HG02970 (cell line): ENCODE measurements around the gene PTPRN2.

Experiments
- ATAC-seq: cut with Tn5 transposase; IDR thresholded peaks from one replicate; pipeline ENCODE4 v1.9.1; 2021; ENCODE audit warnings: mild to moderate bottlenecking, moderate library complexity, moderate number of reproducible peaks; ENCODE audit not compliant: unreplicated experiment, low FRiP score

PTPRN2 gene

DNA sequence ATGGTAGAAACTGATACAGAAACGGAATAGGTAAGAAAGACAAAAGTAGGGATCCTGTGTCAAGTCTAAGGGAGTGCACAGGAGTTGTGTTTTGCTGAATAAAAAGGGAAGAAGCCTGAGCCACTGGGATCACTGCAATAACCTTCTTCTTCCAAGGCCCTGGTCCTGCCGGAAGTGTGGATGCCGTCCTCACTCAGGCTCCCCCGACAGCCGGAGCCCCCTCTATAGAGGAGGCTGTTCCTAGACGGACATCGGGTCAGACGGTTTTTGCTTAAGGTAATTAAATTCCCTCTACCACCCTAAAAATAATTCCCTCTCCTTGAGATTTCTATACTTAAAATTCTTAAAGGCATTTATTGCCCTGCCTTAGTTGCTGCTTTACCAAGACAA lies 566.9 kb downstream of the PTPRN2 start:
- no peak for ATAC-seq

DNA sequence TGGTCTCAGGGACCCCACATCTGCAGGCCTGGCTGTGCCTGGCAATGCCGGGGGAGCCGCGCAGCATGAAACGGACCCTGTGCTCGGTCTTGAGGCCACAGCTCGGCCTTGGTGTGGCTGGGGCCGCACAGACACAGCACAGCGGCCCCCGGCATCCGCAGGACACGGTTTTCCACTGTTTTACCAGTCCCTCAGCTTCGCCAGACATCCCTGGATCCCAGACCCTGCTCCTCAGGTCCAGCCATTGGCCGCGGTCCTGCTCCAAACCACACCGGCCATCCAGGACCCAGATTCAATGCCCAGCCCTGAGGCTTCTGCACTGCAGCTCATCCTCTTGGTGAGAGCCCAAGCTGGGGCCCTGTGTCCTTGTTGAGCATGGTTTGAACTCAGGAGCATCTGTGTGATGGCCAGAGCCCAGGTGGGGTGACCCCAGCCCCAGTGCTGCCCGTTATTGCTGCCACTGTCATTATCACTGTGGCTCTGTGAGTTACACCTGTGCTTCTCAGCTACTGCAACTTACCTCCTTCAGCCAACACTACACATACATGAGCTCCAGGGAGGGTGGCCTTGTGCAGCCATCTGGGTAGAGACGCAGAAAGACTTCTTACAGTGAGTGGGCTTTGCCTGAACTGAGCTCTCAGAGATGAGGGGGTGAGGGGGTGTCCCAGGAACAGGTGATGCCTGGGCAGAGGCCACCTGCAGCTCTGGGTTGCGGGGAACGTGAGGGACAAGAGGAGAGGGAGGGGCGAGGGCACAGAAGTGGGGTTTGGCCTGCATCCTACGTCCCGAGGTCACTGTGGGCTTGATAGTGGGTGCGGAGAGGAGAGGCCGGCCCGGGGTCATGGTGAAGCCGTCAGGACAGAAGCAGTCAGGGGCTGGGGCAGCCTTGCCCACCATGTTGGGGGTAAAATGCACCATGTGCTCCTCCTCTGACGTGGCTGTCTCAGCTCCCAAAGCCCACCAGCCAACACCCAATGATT lies 567.6 kb downstream of the PTPRN2 start:
- no peak for ATAC-seq

DNA sequence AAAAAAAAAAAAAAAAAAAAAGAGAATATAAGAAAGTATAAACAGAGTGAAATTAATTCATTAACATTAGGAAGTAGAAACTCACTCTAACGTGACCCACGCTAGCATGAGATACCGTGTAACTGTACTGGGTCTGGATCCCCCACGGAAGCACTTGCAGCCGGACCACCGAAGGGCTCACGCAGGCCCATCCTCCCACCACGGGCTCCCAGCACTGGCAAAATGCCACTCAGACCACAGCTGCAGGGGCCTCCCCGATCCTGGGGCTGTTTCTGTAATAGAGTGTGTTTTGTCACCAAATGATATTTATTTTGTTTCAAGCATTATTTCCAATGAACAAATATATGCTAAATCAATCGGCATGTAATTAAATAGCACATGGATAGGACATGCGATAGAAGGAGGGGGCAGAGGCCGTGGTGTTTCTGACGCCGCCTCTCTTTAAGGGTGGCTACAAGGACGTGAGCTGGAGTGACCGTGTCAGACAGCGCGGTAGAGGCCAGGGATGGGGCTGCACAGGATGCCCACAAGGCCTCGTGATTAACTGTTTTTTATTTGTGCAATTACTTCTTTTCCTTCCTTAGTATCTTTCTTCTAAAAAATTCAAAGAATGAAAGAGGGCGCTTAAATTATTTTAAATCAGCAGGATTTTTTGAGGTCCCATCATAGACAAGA lies 568.5 kb downstream of the PTPRN2 start:
- ATAC-seq = no peak

DNA sequence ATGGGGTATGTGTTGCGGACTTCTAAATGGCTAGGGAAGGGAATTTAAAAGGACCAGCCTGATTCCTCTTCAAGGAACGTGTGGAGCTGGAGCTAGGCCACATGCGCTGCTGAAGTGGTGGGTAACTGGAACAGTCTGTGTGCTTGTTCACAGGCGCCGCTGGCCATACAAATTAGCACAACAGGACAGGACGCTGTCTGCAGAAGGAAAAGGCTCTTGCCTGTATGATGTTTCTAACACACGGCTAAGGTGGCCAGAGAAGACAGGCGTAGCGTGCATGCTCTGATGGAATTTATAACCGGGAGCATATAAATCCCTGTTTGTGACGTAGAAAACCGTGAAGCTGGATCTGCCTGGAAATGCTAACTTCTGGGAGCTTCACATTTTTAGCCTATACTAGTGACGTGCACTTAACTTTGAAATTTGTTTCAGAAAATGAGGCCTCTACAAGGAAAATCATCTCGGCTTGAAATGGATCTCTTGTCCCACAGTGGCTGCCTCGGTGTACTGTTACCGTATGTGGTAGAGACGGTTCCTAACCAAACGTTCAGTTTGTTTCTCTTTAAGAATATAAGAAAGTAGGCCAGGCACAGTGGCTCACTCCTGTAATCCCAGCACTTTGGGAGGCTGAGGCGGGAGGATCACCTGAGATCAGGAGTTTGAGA lies 569.4 kb downstream of the PTPRN2 start:
- ATAC-seq = no peak

DNA sequence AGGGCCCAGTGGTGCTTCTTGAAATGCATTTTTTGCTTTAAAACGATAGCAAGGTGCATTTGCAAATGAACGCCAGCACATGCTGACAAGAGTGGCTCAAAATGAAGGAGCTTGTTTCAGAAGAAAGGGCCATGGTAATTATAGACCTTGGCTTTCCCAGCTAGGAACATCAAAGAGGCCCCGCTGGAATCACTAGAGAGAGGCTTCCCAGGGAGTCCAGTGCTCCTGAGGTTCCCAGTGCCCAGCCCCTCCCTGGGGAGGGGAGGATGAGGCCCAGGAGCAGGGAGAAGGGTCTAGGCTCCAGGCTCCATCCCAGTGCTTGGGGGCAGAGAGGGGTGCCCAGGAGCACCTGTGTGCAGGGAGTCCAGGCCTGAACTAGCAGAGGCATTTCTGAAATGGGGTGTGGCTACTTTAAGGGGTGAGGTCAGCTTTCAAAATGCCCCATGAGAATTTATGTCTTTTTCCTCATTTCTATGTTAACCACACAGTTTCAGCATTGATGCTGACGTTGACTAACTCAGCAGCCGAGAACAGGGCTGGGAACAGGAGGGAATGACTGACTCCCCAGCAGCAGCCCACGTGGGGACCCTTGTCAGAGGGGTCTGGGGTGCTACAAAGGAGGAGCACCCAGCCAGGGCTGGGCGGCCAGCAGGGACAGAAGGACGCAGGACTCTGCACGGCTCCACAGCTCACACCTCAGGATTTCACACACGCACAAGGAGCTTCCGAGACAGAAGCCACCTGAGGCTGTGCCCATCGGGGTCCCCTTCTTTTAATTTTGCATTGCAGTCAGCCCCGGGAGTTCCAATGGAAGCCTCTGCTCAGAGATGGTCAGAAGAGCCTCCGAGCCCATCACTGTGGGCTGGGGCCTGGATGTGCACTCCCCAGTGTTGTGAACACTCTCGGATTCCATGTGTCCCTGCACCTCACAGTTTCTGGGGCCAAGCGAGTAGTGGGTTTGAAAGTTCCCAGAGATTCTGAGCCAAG lies 570.2 kb downstream of the PTPRN2 start:
- no peak for ATAC-seq

DNA sequence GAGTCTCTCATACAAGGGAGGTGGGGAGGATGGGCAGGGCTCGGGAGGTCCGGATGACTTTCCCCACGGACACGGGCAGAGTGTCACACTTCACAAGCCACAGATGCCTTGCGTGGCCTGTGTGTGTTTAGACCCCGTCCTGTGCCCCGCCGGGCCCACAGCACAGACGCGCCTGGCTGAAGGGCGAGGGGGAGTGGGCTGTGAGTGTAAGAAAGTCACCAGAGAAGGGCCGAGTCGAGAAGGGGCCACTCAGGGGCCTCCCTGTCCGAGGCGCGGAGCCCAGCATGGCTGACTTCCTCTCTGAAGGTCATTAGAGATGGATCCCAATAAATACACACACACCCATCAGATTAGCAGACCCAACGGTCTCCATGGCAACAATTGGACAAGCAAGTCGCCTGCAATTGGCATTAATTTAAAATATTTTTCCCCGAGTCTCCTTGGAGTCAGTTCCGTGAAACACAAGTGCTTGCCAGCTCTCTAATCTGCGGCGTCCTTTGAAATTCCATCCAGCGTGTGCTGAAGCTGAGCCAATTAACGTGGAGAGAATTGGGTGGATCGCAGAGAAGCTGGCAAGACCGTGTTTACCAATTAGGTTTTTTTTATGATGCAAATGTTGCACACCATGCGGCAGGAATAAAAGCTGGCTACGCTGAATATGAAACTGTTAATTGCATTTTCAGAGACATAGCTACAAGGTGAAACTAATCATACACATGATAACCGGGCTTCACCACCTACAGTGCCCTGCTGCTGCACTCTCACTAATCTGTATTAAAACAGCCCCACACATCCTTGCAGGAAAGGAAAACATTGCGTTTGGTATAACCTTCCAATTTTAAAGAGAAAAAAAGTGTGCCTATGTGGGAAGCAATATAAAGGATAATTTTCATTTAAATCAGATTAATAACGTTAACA lies 571.2 kb downstream of the PTPRN2 start:
- no peak for ATAC-seq

DNA sequence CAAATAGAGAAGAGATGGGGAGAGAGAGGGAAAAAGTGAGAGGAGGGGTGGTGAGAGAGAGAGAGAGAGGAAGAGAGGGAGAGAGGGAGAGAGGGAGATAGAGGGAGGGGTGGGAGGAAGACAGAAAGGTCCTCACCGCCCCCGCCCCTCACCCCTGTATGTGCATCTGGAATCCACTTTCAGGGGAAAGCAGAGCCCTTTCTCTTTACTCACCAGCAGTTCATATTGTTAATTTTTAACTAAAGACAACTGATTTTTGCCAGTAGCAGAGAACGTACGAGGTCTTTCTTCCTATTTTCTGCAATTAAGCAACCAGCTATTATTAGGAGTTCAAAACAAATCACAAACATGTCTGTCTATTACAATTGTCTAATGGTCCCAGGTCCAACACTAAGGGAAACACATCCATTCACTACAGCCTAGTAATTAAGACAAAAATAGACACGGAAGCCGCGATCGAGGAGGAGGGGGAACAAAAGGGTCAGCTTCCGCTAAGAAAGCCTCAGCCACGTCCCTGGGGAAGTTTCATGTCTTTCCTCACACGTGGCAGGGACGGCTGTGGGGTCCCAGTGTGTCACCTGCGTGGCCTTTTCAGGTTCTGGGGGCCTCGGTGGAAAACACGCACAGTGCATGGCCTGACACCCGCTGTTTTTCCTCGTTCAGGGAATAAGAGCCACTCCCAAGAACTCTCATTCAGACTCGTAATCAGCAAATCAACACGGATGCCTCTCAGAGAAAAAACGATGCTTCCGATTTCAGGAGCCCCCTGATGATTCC lies 572.0 kb downstream of the PTPRN2 start:
- no peak for ATAC-seq

DNA sequence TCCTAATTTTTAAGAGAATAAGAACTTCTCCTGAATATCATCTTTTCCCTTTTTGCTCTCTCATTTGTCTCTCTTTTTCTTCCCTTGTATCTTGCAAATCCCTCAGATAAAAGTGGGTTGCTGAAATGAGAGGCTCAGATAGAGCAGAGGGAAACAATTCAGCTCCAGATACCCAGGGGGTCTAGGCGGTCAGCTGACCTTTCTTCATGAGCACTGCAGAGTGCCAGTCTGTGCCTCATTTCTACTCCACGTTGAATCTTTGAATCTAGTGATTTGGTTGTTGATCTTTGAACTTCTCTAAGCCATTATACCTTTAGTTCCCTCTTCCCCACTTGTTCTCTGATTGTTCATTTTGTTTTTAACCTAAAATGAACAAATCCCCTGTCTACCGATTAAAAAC lies 572.6 kb downstream of the PTPRN2 start:
- no peak for ATAC-seq

DNA sequence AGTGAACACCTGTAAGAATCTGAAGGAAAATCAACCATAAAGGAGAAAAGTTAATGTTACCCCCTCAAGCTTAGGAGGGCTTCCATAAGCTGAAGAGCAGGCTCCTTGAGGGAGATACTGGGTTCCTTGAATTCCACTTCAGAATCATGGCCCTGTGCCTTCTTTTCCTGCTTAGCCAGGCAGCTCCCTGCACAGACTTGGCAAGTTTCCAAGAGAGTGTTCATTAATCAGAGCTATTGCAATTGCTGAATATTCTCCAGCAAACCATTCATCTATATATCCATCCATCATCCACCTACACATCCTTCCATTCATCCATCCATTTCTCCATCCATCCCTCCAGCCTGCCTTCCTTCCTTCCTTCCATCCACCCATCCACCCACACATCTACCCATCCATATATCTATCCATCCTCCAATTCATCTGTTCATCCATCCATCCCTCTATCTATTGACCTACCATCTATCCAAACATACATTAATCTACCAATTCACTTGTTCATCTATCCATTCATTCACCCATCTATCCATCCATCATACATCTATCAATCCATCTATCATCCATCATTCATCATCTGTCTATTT lies 574.4 kb downstream of the PTPRN2 start:
- no peak for ATAC-seq

DNA sequence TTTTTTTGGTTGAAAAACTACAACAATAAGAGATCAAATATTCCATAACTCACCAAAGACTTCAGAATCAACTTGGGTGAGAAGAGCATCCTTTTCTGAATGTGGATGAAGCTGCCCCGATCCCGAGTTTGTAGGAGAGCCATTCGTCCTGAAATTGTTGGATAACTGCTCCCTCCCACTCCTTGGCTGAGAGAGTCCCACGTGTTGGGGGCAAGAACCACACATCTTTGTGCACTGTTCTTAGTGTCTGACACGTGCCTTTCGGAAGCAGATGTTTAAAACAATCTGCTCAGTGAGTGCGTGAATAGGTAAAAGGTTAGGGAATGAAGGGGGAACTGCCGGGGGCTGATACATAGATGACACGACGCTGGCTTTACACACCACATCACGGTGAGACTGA lies 575.7 kb downstream of the PTPRN2 start:
- no peak for ATAC-seq

DNA sequence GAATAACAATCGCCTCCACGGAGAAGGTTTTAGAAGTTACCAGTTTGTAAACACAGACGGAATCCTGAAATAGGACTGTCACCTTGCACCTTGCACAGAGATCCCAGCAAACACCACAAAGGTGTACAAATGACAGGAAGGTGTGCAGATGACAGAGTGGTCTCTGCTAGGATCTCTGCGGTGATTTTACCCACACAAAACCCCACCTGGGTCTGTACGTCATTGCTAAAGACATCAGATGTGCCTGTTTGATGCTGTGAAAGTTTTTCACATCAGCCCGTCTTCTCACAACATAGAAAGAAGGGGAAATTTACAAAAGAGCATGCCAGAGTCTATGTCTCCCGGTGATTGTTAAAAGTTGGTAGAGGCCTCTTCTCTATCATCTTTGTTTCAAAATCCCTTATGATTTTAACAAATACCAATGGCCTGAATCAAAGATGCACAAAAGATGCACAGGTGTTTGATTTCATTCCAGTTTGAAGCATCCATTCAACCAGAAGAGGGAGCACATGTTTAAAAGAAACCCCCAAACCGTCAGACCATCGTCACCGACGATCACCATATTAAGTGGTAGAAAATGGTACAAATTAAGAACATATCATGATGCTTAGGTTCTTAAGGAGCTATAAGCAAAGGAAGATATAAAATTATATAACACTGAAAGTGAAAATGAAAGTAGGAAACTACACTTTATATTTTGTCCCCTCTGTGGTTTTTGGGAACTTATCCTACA lies 576.5 kb downstream of the PTPRN2 start:
- ATAC-seq = no peak

DNA sequence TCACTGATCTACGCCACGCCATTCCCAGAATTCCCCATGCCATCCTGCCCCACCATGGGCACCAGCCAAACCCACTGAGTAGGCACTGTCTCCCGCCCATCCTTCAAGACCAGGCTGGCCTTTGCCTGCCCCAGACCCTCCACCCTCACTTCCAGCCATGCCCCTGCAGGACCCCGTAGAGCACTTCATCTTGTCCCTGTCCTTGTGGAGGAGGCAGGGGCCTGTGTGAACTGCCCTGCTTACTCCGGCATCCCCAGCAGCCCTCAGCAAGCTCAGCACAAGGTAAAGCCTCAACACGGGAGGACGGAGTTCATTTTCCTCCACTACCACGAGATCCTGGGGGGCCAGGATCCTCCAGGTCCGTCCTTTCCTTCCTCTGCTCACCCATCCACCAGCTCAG lies 577.7 kb downstream of the PTPRN2 start:
- ATAC-seq = no peak

DNA sequence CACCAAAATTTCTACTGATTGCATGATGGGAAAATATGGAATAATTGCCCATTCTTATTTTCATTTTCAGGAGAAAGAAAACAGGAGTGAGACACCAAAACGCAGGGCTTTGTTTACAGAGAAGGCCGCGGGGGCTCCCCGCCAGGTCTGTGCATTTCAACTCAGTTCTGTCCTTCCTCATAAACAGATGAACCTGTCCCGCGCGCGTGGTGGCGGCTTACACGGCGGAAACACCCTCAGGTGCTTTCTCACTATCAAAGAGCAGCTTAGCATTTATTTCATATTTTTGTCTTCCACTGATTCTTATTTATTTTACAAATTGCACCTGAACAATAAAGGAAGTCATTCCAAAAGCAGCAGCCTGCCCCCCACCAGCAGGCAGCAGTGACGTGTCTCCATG lies 579.4 kb downstream of the PTPRN2 start:
- no peak for ATAC-seq

DNA sequence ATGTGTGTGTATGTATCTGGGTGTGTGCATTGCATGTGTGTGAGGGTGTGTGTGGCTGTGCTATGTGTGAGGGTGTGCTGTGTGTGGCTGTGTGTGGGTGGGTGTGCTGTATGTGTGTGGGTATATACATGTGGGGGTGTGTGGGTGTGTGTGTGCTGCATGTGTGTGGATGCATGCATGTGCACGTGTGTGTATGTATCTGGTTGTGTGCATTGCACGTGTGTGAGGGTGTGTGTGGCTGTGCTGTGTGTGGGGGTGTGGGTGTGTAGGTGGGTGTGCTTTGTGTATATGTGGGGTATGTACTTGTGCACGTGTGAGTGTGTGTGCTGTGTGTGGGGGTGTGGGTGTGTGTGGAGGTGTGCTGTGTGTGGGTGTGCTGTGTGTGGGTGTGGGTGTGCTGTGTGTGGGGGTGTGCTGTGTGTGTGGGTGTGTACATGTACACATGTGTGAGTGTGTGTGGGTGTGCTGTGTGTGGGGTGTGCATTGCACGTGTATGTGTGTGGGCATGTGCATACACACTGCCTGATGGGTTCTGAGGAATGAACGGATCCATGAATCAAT lies 579.8 kb downstream of the PTPRN2 start:
- no peak for ATAC-seq

DNA sequence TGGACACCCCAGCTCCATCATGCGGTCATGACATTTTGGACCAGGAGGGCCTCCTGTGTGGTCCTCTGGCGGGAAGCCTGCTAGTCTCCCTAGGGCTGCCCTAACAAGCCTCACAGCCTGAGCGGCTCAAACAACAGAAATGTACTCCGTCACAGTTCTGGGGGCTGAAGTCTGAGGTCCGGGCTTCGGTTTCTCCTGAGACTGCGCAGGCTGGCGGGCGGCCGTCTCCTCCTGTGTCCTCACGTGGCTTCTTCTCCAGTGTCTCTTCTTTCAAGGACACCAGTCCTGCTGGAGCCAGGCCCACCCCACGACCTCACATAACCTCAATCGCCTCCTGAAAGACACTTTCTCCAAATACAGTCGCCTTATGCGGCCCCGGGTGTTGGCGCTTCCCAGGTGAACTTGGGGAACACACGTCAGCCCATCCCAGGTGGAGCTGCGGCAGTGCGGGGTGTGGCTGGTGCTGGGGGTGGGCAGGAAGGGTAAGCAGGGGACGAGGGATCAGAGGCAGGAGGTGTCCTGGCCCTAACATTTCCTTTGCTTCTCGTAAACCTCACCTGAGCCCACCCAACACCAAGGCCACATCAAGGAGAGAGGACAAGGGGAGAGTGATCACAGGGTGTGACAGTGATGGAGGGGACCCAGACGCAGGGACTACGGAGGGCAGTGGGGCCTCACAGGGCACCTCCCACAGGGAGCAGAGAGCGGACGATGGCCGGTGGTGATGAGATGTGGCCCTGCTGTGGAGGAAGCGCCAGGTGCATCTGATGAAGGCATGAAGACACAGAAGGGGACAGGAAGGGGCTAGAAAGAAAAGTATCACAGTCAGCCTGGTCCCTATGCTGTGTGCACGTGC lies 580.6 kb downstream of the PTPRN2 start:
- no peak for ATAC-seq

DNA sequence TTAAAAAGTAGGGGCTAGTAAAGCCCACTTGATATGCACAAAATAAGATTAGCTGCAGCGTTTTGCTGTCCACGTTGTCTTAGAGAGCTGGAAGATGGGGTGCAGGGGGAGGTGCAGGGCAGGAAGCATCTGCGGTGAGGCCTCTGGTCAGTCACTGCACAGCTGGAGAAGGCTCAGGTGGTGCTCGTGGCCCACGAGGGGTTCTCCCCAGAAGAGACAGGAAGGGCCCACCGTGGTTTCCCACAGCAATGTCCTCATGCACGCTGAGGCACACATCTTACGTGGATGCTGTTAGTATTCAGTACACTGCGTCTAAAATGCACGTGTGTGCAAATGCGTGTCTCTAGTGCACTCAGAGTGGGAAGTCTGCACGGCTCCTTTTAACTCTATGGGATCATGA lies 582.1 kb downstream of the PTPRN2 start:
- no peak for ATAC-seq
